ENCODE results near the gene PIGBOS1.
"Not testable (repeated sequence)": the region's sequence is repeated elsewhere in the genome, so short reads cannot be mapped to it uniquely, and the experiment has no call there.

The PIGBOS1 gene

GRCh38 chr15:55290528-55291057 is 28.3 kb downstream of the PIGBOS1 start:
- DNase-seq: peak; percentile 31 to 72

GRCh38 chr15:55289746-55290527 is 29.0 kb downstream of the PIGBOS1 start, which contains the start of gene RAB27A:
RAB27A (minus strand) TSS chr15:55289813; CDS start chr15:55234934, 54,879 bp downstream.
- DNase-seq: peak; percentile 37 to 73

- peak; percentile 10 to 18 for DNase-seq
These were observed 29.7 kb downstream of the PIGBOS1 start for GRCh38 chr15:55289011-55289745.

- no peak for DNase-seq
These were observed 30.8 kb downstream of the PIGBOS1 start for GRCh38 chr15:55288006-55288717.

GRCh38 chr15:55286442-55287189 is 32.3 kb downstream of the PIGBOS1 start:
- not testable (repeated sequence) for DNase-seq

GRCh38 chr15:55284426-55284825 is 34.5 kb downstream of the PIGBOS1 start:
- DNase-seq: no peak

GRCh38 chr15:55283379-55284147 is 35.4 kb downstream of the PIGBOS1 start:
- no peak for DNase-seq

GRCh38 chr15:55282284-55282833 is 36.6 kb downstream of the PIGBOS1 start:
- DNase-seq: no peak

GRCh38 chr15:55281517-55282228 is 37.2 kb downstream of the PIGBOS1 start:
- no peak for DNase-seq

GRCh38 chr15:55280589-55280988 is 38.3 kb downstream of the PIGBOS1 start:
- not testable (repeated sequence) for DNase-seq

GRCh38 chr15:55279746-55280351 is 39.1 kb downstream of the PIGBOS1 start:
- peak in 1 of 2 experiments; percentile 4 for DNase-seq

- no peak for DNase-seq
These were observed 39.7 kb downstream of the PIGBOS1 start for GRCh38 chr15:55279100-55279745.

GRCh38 chr15:55277715-55278114 is 41.2 kb downstream of the PIGBOS1 start:
- no peak for DNase-seq

GRCh38 chr15:55277116-55277564 is 41.8 kb downstream of the PIGBOS1 start:
- DNase-seq: no peak

GRCh38 chr15:55276324-55276723 is 42.6 kb downstream of the PIGBOS1 start:
- DNase-seq: no peak

GRCh38 chr15:55270291-55270690 is 48.6 kb downstream of the PIGBOS1 start:
- no peak for DNase-seq

- no peak for DNase-seq
These were observed 50.7 kb downstream of the PIGBOS1 start for GRCh38 chr15:55268176-55268695.

- peak in 1 of 2 experiments; percentile 3 for DNase-seq
These were observed 51.3 kb downstream of the PIGBOS1 start for GRCh38 chr15:55267401-55268175.
